Ishikawa (cell line): ENCODE measurements around the gene CFTR.

Source experiments
- CEBPB ChIP-seq: IDR thresholded peaks from 2 replicates; pipeline ENCODE4 v1.6.1; 2012
- CREB1 ChIP-seq: IDR thresholded peaks from 2 replicates; pipeline ENCODE4 v1.6.1; 2012; ENCODE audit warnings: low read depth
- EGR1 ChIP-seq: IDR thresholded peaks from 2 replicates; pipeline ENCODE4 v1.6.1; 2012
- EP300 ChIP-seq: IDR thresholded peaks from 2 replicates; pipeline ENCODE4 v1.6.1; 2012; ENCODE audit warnings: borderline replicate concordance
- FOXM1 ChIP-seq: IDR thresholded peaks from 2 replicates; pipeline ENCODE4 v1.6.1; 2012; ENCODE audit warnings: low read depth, borderline replicate concordance
- MAX ChIP-seq: IDR thresholded peaks from 2 replicates; pipeline ENCODE4 v1.6.1; 2012
- NFIC ChIP-seq: IDR thresholded peaks from 2 replicates; pipeline ENCODE4 v1.6.1; 2012
- RAD21 ChIP-seq: IDR thresholded peaks from 2 replicates; pipeline ENCODE4 v1.6.1; 2012; ENCODE audit warnings: low read depth
- REST ChIP-seq: IDR thresholded peaks from 2 replicates; pipeline ENCODE4 v1.6.1; 2012; ENCODE audit warnings: low read depth, mild to moderate bottlenecking
- TAF1 ChIP-seq: IDR thresholded peaks from 2 replicates; pipeline ENCODE4 v1.6.1; 2012; ENCODE audit warnings: low read depth, mild to moderate bottlenecking
- TCF12 ChIP-seq: IDR thresholded peaks from 2 replicates; pipeline ENCODE4 v1.6.1; 2012; ENCODE audit warnings: low read depth
- TEAD4 ChIP-seq: IDR thresholded peaks from 2 replicates; pipeline ENCODE4 v1.6.1; 2012
- USF1 ChIP-seq: IDR thresholded peaks from 2 replicates; pipeline ENCODE4 v1.6.1; 2012
- YY1 ChIP-seq: IDR thresholded peaks from 2 replicates; pipeline ENCODE4 v1.6.1; 2012; ENCODE audit warnings: low read depth
- ZBTB7A ChIP-seq: IDR thresholded peaks from 2 replicates; pipeline ENCODE4 v1.6.1; 2012; ENCODE audit warnings: low read depth

Gene CFTR

GRCh38 chr7:117630907-117631564 lies 151.2 kb downstream of the CFTR start:
- TF ChIP-seq USF1: no peak
- no peak for TF ChIP-seq RAD21
- no peak for TF ChIP-seq CREB1
- no peak for TF ChIP-seq TAF1
- no peak for TF ChIP-seq FOXM1
- TF ChIP-seq CEBPB: no peak
- no peak for TF ChIP-seq YY1
- no peak for TF ChIP-seq ZBTB7A
- TF ChIP-seq NFIC: no peak
- TF ChIP-seq EGR1: no peak
- no peak for TF ChIP-seq TCF12
- no peak for TF ChIP-seq MAX
- no peak for TF ChIP-seq REST
- no peak for TF ChIP-seq TEAD4
- no peak for TF ChIP-seq EP300

- TF ChIP-seq REST: no peak
- no peak for TF ChIP-seq USF1
- no peak for TF ChIP-seq YY1
- no peak for TF ChIP-seq RAD21
- no peak for TF ChIP-seq TCF12
- no peak for TF ChIP-seq NFIC
- no peak for TF ChIP-seq EGR1
- no peak for TF ChIP-seq FOXM1
- TF ChIP-seq MAX: no peak
- no peak for TF ChIP-seq TAF1
- TF ChIP-seq ZBTB7A: no peak
- TF ChIP-seq CEBPB: no peak
- no peak for TF ChIP-seq TEAD4
- no peak for TF ChIP-seq EP300
- TF ChIP-seq CREB1: no peak
Measured at GRCh38 chr7:117631652-117632051, 151.8 kb downstream of the CFTR start.

GRCh38 chr7:117637937-117638336 lies 158.1 kb downstream of the CFTR start:
- TF ChIP-seq NFIC (no peak), USF1 (no peak), TCF12 (no peak), REST (no peak), ZBTB7A (no peak), MAX (no peak), RAD21 (no peak), YY1 (no peak), FOXM1 (no peak), CEBPB (no peak), EGR1 (no peak), TAF1 (no peak), TEAD4 (no peak), EP300 (no peak)

- no peak for TF ChIP-seq CREB1
- TF ChIP-seq FOXM1: no peak
- no peak for TF ChIP-seq RAD21
- TF ChIP-seq ZBTB7A: no peak
- no peak for TF ChIP-seq USF1
- TF ChIP-seq NFIC: no peak
- no peak for TF ChIP-seq EGR1
- no peak for TF ChIP-seq REST
- TF ChIP-seq TAF1: no peak
- TF ChIP-seq CEBPB: no peak
- TF ChIP-seq TCF12: no peak
- no peak for TF ChIP-seq MAX
- TF ChIP-seq EP300: no peak
- TF ChIP-seq YY1: no peak
- TF ChIP-seq TEAD4: no peak
Measured at GRCh38 chr7:117639966-117640365, 160.1 kb downstream of the CFTR start.
